HEK293 (cell line): Measurements from ENCODE around the gene PERM1.
A peak's percentile ranks its signal among the peaks of the same experiment; 100 is the strongest.

Experiments
- CTCF ChIA-PET: fragments of 350-600 bp; formaldehyde crosslinking; extraction: SDS; loops from one replicate; lab custom pipeline; 2021; ENCODE audit warnings: antibody characterized with exemption; lab: Yijun Ruan, JAX
- POLR2A ChIA-PET: fragments of 300-600 bp; formaldehyde crosslinking; extraction: SDS; loops from one replicate; lab custom pipeline; 2020; ENCODE audit warnings: antibody characterized with exemption, inconsistent platforms; lab: Yijun Ruan, JAX
- H3K27ac ChIP-seq: fragments of 200-500 bp; sonication (Bioruptor generic); 2 replicates; pipeline ENCODE4 v1.5.1; 2014; ENCODE audit warnings: low read depth, low read length, control low read depth, inconsistent platforms; ENCODE audit errors: extremely low read depth
- H3K36me3 ChIP-seq, 2 experiments: fragments of 200-500 bp in 1 of 2; sonication (Bioruptor generic) in 1 of 2; 1 replicate in 1 of 2; 2 replicates in 1 of 2; pipeline ENCODE4 v1.5.1; 2014 to 2017; ENCODE audit warnings: inconsistent platforms in 2 of 2, low read length in 2 of 2; ENCODE audit not compliant: control insufficient read depth in 2 of 2, insufficient read depth in 1 of 2
- H3K4me1 ChIP-seq: fragments of 200-500 bp; sonication (Bioruptor generic); 2 replicates; pipeline ENCODE4 v1.5.1; 2014; ENCODE audit warnings: mild to moderate bottlenecking, low read length, inconsistent platforms; ENCODE audit not compliant: control insufficient read depth, insufficient read depth
- H3K4me3 ChIP-seq: 2 replicates; pipeline ENCODE4 v1.5.1; 2011; ENCODE audit warnings: low read depth, mild to moderate bottlenecking, control low read depth, low read length, moderate library complexity
- H3K9me3 ChIP-seq: fragments of 200-500 bp; sonication (Bioruptor generic); 2 replicates; pipeline ENCODE4 v1.5.1; 2014; ENCODE audit warnings: low read depth, low read length, inconsistent platforms; ENCODE audit not compliant: control insufficient read depth, insufficient read depth
- GLI2 ChIP-seq: fragments of 450-650 bp; formaldehyde crosslinking; IDR thresholded peaks from 2 replicates; pipeline ENCODE4; 2017; ENCODE audit warnings: missing biosample characterization, missing genetic modification characterization, low read depth, borderline replicate concordance
- GLIS2 ChIP-seq: fragments of 450-650 bp; formaldehyde crosslinking; IDR thresholded peaks from 2 replicates; pipeline ENCODE4 v1.5.1; 2016; ENCODE audit warnings: missing biosample characterization, missing genetic modification characterization
- HOXA7 ChIP-seq: sonication (generic); formaldehyde crosslinking; IDR thresholded peaks from 2 replicates; pipeline ENCODE4 v1.8.1; 2022; ENCODE audit warnings: missing genetic modification reagents, borderline replicate concordance
- IKZF3 ChIP-seq: fragments of 450-650 bp; IDR thresholded peaks from 2 replicates; pipeline ENCODE4 v1.5.0; 2018; ENCODE audit warnings: missing biosample characterization, mild to moderate bottlenecking, missing genetic modification characterization, moderate library complexity
- KLF7 ChIP-seq: fragments of 450-650 bp; formaldehyde crosslinking; IDR thresholded peaks from 2 replicates; pipeline ENCODE4 v1.5.1; 2016; ENCODE audit warnings: missing biosample characterization, missing genetic modification characterization, borderline replicate concordance
- OVOL3 ChIP-seq: fragments of 450-650 bp; formaldehyde crosslinking; IDR thresholded peaks from 2 replicates; pipeline ENCODE4 v1.5.1; 2016; ENCODE audit warnings: missing biosample characterization, missing genetic modification characterization
- ZBTB1 ChIP-seq: fragments of 450-650 bp; formaldehyde crosslinking; IDR thresholded peaks from 2 replicates; pipeline ENCODE4 v1.5.1; 2016; ENCODE audit warnings: missing biosample characterization, missing genetic modification characterization
- ZFP37 ChIP-seq: fragments of 450-650 bp; formaldehyde crosslinking; IDR thresholded peaks from 2 replicates; pipeline ENCODE4 v1.5.1; 2016; ENCODE audit warnings: missing biosample characterization, missing genetic modification characterization
- ZNF16 ChIP-seq: fragments of 450-650 bp; formaldehyde crosslinking; IDR thresholded peaks from 2 replicates; pipeline ENCODE4 v1.5.1; 2016; ENCODE audit warnings: low read depth, missing biosample characterization, missing genetic modification characterization
- ZNF23 ChIP-seq: fragments of 450-650 bp; formaldehyde crosslinking; IDR thresholded peaks from 2 replicates; pipeline ENCODE4 v1.5.1; 2016; ENCODE audit warnings: missing biosample characterization, missing genetic modification characterization, borderline replicate concordance
- ZNF366 ChIP-seq: fragments of 450-650 bp; formaldehyde crosslinking; conservative IDR thresholded peaks from 2 replicates; pipeline ENCODE4 v1.5.1; 2016; ENCODE audit warnings: missing biosample characterization, missing genetic modification characterization
- ZNF416 ChIP-seq: fragments of 450-650 bp; formaldehyde crosslinking; IDR thresholded peaks from 2 replicates; pipeline ENCODE4 v1.5.1; 2016; ENCODE audit warnings: missing biosample characterization, missing genetic modification characterization
- ZNF423 ChIP-seq: fragments of 450-650 bp; formaldehyde crosslinking; IDR thresholded peaks from 2 replicates; pipeline ENCODE4 v1.5.1; 2016; ENCODE audit warnings: missing biosample characterization, missing genetic modification characterization
- ZNF501 ChIP-seq: fragments of 450-650 bp; formaldehyde crosslinking; IDR thresholded peaks from 2 replicates; pipeline ENCODE4 v1.5.1; 2016; ENCODE audit warnings: missing biosample characterization, missing genetic modification characterization
- ZNF555 ChIP-seq: fragments of 450-650 bp; formaldehyde crosslinking; conservative IDR thresholded peaks from 2 replicates; pipeline ENCODE4 v1.5.1; 2017; ENCODE audit warnings: missing biosample characterization, mild to moderate bottlenecking, missing genetic modification characterization, inconsistent platforms
- ZNF585B ChIP-seq: fragments of 450-650 bp; formaldehyde crosslinking; IDR thresholded peaks from 2 replicates; pipeline ENCODE4 v1.5.1; 2016; ENCODE audit warnings: missing biosample characterization, missing genetic modification characterization
- ZNF658 ChIP-seq: fragments of 450-650 bp; formaldehyde crosslinking; IDR thresholded peaks from 2 replicates; pipeline ENCODE4; 2016; ENCODE audit warnings: missing biosample characterization, missing genetic modification characterization
- ZNF747 ChIP-seq: fragments of 450-650 bp; formaldehyde crosslinking; IDR thresholded peaks from 2 replicates; pipeline ENCODE4 v1.5.1; 2016; ENCODE audit warnings: missing biosample characterization, missing genetic modification characterization
- ZNF830 ChIP-seq: fragments of 450-650 bp; IDR thresholded peaks from 2 replicates; pipeline ENCODE4 v1.5.0; 2018; ENCODE audit warnings: missing biosample characterization, missing genetic modification characterization, low read depth, mild to moderate bottlenecking, moderate library complexity
- ZXDB ChIP-seq: fragments of 450-650 bp; formaldehyde crosslinking; IDR thresholded peaks from 2 replicates; pipeline ENCODE4 v1.5.1; 2016; ENCODE audit warnings: missing biosample characterization, missing genetic modification characterization
- TF ChIP-seq, protein P1 (sequence below): fragments of 450-650 bp; formaldehyde crosslinking; IDR thresholded peaks from 2 replicates; pipeline ENCODE4 v1.5.1; 2016; ENCODE audit warnings: missing biosample characterization, missing genetic modification characterization
- TF ChIP-seq, protein P2 (sequence below): fragments of 450-650 bp; formaldehyde crosslinking; IDR thresholded peaks from 2 replicates; pipeline ENCODE4 v1.5.1; 2016; ENCODE audit warnings: missing biosample characterization, missing genetic modification characterization
- TF ChIP-seq, protein P3 (sequence below): fragments of 450-650 bp; formaldehyde crosslinking; IDR thresholded peaks from 2 replicates; pipeline ENCODE4 v1.5.1; 2017; ENCODE audit warnings: missing biosample characterization, missing genetic modification characterization
- TF ChIP-seq, protein P4 (sequence below): fragments of 450-650 bp; formaldehyde crosslinking; IDR thresholded peaks from 2 replicates; pipeline ENCODE4 v1.5.1; 2017; ENCODE audit warnings: missing biosample characterization, missing genetic modification characterization
- TF ChIP-seq, protein P5 (sequence below): fragments of 450-650 bp; formaldehyde crosslinking; IDR thresholded peaks from 2 replicates; pipeline ENCODE4 v1.5.1; 2016; ENCODE audit warnings: missing biosample characterization, missing genetic modification characterization

PERM1 gene

DNA sequence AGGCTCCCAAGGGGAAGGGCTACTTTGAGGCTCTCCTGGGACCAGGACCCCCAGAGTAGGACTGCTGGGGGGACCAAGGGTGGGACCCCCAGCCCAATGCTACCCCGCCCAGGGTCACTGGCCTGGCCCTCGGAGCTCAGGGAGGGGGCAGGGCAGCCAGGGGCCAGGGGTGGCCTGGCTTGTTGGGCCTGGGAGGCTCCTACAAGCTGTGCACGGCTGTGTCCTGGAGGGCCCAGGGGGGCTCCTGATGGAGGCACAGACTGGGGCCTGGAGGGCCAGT, 15.8 kb upstream of the PERM1 start (continued):
- TF ChIP-seq HOXA7 (CRISPR knock-in tag) (no peak), ZNF23 (tag by site-specific recombination) (no peak), OVOL3 (tag by site-specific recombination) (no peak), ZNF585B (tag by site-specific recombination) (no peak), ZBTB1 (no peak), ZNF555 (tag by site-specific recombination) (no peak), GLIS2 (tag by site-specific recombination) (peak; percentile 98), KLF7 (tag by site-specific recombination) (0 out of 2 replicates have a peak, but pooled peaks have one; percentile 7), ZNF658 (tag by site-specific recombination) (no peak), GLI2 (no peak), ZNF16 (tag by site-specific recombination) (no peak), ZNF416 (tag by site-specific recombination) (no peak)
- TF ChIP-seq, protein P1, sequence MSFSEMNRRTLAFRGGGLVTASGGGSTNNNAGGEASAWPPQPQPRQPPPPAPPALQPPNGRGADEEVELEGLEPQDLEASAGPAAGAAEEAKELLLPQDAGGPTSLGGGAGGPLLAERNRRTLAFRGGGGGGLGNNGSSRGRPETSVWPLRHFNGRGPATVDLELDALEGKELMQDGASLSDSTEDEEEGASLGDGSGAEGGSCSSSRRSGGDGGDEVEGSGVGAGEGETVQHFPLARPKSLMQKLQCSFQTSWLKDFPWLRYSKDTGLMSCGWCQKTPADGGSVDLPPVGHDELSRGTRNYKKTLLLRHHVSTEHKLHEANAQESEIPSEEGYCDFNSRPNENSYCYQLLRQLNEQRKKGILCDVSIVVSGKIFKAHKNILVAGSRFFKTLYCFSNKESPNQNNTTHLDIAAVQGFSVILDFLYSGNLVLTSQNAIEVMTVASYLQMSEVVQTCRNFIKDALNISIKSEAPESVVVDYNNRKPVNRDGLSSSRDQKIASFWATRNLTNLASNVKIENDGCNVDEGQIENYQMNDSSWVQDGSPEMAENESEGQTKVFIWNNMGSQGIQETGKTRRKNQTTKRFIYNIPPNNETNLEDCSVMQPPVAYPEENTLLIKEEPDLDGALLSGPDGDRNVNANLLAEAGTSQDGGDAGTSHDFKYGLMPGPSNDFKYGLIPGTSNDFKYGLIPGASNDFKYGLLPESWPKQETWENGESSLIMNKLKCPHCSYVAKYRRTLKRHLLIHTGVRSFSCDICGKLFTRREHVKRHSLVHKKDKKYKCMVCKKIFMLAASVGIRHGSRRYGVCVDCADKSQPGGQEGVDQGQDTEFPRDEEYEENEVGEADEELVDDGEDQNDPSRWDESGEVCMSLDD (tag by site-specific recombination) = peak; percentile 98

DNA sequence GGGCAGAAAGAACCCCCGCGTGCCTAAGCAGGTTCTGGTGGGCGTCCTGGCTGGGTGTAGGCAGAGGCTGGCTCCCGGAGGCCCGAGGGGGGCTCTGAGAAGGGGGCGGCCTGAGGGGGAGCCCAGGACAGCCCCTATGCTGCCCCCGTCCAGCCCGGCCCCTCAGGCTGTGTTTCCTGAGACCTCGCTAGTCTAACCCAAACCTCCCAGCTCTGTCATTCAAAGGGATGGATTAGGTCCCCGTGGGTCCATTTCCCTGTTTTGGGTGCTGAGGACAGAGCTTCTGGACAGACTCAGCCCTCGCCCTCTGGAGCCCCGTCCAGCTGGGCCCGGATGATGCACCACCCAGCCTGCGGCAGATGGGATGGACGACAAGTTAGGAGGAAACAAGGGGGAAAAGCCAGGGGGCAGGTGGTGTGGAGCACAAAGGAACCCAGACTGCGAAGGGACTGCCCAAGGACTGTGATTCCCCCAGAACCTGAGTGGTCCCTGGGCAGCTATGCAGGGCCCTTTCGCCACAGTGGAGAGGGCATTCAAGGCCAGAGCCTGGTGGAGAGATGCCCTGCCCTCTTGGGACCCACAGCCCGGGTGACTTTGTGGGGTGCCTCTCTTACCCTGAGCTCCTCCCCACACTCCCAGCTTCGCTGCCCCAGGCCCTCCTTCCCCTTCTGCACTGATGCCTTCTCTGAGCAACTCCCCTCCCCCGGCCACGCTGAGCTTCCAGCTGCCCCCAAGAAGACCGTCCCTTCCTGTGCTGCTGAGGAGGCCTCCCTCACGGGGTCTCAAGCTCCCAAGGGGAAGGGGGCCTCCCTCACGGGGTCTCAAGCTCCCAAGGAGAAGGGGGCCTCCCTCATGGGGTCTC, 15.2 kb upstream of the PERM1 start:
- Histone ChIP-seq H3K36me3 (peaks cover 0 to 26% of the 10 kb centered on the region in 2 experiments; a peak in 1 of 3 replicates), H3K4me1 (0 out of 2 replicates have a peak, but pooled peaks cover 3% of the 10 kb centered on the region), H3K9me3 (no peaks in the 10 kb centered on the region), H3K27ac (peak overlapping the region; percentile 97), H3K4me3 (peak overlapping the region; percentile 74)
- CTCF ChIA-PET = interaction anchor here (0.8 to 1.8 kb wide), 3 partner anchors 12 to 67 kb away, joined by 3 to 11 read pairs (median 5); no protein-coding TSS in a partner anchor
- POLR2A ChIA-PET = interaction anchor here (0.5 to 6.5 kb wide), 8 partner anchors 10 to 95 kb away, joined by 3 to 44 read pairs (median 5); partner anchors contain the start of genes AGRN and ISG15
- TF ChIP-seq ZNF830 (tag by site-specific recombination) = no peak
- TF ChIP-seq, protein P2, sequence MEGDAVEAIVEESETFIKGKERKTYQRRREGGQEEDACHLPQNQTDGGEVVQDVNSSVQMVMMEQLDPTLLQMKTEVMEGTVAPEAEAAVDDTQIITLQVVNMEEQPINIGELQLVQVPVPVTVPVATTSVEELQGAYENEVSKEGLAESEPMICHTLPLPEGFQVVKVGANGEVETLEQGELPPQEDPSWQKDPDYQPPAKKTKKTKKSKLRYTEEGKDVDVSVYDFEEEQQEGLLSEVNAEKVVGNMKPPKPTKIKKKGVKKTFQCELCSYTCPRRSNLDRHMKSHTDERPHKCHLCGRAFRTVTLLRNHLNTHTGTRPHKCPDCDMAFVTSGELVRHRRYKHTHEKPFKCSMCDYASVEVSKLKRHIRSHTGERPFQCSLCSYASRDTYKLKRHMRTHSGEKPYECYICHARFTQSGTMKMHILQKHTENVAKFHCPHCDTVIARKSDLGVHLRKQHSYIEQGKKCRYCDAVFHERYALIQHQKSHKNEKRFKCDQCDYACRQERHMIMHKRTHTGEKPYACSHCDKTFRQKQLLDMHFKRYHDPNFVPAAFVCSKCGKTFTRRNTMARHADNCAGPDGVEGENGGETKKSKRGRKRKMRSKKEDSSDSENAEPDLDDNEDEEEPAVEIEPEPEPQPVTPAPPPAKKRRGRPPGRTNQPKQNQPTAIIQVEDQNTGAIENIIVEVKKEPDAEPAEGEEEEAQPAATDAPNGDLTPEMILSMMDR (tag by site-specific recombination) = no peak
- no peak for TF ChIP-seq ZFP37 (tag by site-specific recombination)
- 0 out of 2 replicates have a peak, but pooled peaks have one; percentile 43 for TF ChIP-seq ZNF423 (tag by site-specific recombination)
- TF ChIP-seq, protein P3, sequence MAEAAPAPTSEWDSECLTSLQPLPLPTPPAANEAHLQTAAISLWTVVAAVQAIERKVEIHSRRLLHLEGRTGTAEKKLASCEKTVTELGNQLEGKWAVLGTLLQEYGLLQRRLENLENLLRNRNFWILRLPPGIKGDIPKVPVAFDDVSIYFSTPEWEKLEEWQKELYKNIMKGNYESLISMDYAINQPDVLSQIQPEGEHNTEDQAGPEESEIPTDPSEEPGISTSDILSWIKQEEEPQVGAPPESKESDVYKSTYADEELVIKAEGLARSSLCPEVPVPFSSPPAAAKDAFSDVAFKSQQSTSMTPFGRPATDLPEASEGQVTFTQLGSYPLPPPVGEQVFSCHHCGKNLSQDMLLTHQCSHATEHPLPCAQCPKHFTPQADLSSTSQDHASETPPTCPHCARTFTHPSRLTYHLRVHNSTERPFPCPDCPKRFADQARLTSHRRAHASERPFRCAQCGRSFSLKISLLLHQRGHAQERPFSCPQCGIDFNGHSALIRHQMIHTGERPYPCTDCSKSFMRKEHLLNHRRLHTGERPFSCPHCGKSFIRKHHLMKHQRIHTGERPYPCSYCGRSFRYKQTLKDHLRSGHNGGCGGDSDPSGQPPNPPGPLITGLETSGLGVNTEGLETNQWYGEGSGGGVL (tag by site-specific recombination) = peak; percentile 68
- no peak for TF ChIP-seq ZXDB
- no peak for TF ChIP-seq ZNF747
- TF ChIP-seq, protein P4, sequence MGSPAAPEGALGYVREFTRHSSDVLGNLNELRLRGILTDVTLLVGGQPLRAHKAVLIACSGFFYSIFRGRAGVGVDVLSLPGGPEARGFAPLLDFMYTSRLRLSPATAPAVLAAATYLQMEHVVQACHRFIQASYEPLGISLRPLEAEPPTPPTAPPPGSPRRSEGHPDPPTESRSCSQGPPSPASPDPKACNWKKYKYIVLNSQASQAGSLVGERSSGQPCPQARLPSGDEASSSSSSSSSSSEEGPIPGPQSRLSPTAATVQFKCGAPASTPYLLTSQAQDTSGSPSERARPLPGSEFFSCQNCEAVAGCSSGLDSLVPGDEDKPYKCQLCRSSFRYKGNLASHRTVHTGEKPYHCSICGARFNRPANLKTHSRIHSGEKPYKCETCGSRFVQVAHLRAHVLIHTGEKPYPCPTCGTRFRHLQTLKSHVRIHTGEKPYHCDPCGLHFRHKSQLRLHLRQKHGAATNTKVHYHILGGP (tag by site-specific recombination) = no peak
- peak; percentile 37; the same call in 1 of the 2 replicates for TF ChIP-seq ZNF501 (tag by site-specific recombination)
- peak; percentile 72 for TF ChIP-seq ZNF366
- TF ChIP-seq, protein P5, sequence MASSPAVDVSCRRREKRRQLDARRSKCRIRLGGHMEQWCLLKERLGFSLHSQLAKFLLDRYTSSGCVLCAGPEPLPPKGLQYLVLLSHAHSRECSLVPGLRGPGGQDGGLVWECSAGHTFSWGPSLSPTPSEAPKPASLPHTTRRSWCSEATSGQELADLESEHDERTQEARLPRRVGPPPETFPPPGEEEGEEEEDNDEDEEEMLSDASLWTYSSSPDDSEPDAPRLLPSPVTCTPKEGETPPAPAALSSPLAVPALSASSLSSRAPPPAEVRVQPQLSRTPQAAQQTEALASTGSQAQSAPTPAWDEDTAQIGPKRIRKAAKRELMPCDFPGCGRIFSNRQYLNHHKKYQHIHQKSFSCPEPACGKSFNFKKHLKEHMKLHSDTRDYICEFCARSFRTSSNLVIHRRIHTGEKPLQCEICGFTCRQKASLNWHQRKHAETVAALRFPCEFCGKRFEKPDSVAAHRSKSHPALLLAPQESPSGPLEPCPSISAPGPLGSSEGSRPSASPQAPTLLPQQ = peak; percentile 55; the same call in 1 of the 2 replicates
- TF ChIP-seq IKZF3 (tag by site-specific recombination) = peak; percentile 19; the same call in 1 of the 2 replicates
